A549 (cell line): ENCODE results near the gene RNF166. TPM values are rescaled to one million over a fixed set of nuclear protein-coding genes. Genes with fewer than 3 reads are reported as not detected.

Experiments used
- ATAC-seq, 2 experiments: fragments of 200-7000 bp in 1 of 2; fragments of >200 bp in 1 of 2; cut with Nextera tagmentation in 1 of 2; cut with Tn5 transposase in 1 of 2; 3 replicates each; pipeline versions ENCODE4 v1.8.0 to v1.9.1; 2018 to 2020; ENCODE audit warnings: mild to moderate bottlenecking in 1 of 2, moderate library complexity in 1 of 2
- CTCF ChIA-PET: fragments of 300-600 bp; sonication (Branson Sonifier 250); formaldehyde crosslinking; extraction: SDS; loops from one replicate; lab custom pipeline; 2021; ENCODE audit warnings: antibody characterized with exemption, inconsistent platforms; lab: Yijun Ruan, JAX
- POLR2A ChIA-PET: fragments of 350-600 bp; formaldehyde crosslinking; extraction: SDS; loops from one replicate; lab custom pipeline; 2021; ENCODE audit warnings: antibody characterized with exemption, inconsistent platforms; lab: Yijun Ruan, JAX
- DNase-seq, 2 experiments: peaks; one replicate each; pipeline versions ENCODE4 v3.0.0 to v3.0.0-alpha.2; 2011 to 2016; ENCODE audit warnings: low read depth in 1 of 2, low spot score in 1 of 2
- FAIRE-seq: peaks from 2 replicates; lab custom pipeline; 2011; peaks lifted over from hg19 to GRCh38; lab: Jason Lieb, UNC
- H3K27ac ChIP-seq, 2 experiments: fragments of >200 bp; sonication (Bioruptor Twin); formaldehyde crosslinking; 3 replicates each; pipeline ENCODE4 v1.5.1; 2016 to 2017
- H3K4me1 ChIP-seq: fragments of >200 bp; sonication (Bioruptor Twin); formaldehyde crosslinking; 3 replicates; pipeline ENCODE4 v1.6.1; 2016
- H3K4me2 ChIP-seq: fragments of >200 bp; sonication (Bioruptor Twin); formaldehyde crosslinking; 3 replicates; pipeline ENCODE4 v1.6.1; 2016
- H3K4me3 ChIP-seq: fragments of >200 bp; sonication (Bioruptor Twin); formaldehyde crosslinking; 3 replicates; pipeline ENCODE4 v1.5.1; 2016
- H3K9me3 ChIP-seq: fragments of >200 bp; sonication (Bioruptor Twin); formaldehyde crosslinking; 3 replicates; pipeline ENCODE4 v1.6.1; 2016
- ATOH8 ChIP-seq: fragments of 250-450 bp; sonication (Bioruptor Pico); IDR thresholded peaks from 2 replicates; pipeline ENCODE4 v1.5.0; 2020; ENCODE audit warnings: low read depth, mild to moderate bottlenecking, moderate library complexity
- BHLHE40 ChIP-seq: IDR thresholded peaks from 2 replicates; pipeline ENCODE4 v1.6.1; 2012; ENCODE audit warnings: low read depth, low read length, inconsistent platforms
- CBX8 ChIP-seq: fragments of 200-600 bp; sonication (generic); IDR thresholded peaks from 2 replicates; pipeline ENCODE4 v1.6.1; 2016
- CEBPB ChIP-seq, 2 experiments: fragments of >200 bp in 1 of 2; sonication (Bioruptor Twin) in 1 of 2; formaldehyde crosslinking in 1 of 2; IDR thresholded peaks; 2 replicates each; pipeline ENCODE4 v1.6.1; 2012 to 2016
- EHMT2 ChIP-seq: fragments of 200-600 bp; sonication (generic); IDR thresholded peaks from 2 replicates; pipeline ENCODE4 v1.6.1; 2016; ENCODE audit warnings: antibody characterized with exemption, low read depth, mild to moderate bottlenecking, moderate library complexity
- EP300 ChIP-seq, 2 experiments: fragments of >200 bp; sonication (Bioruptor Twin); formaldehyde crosslinking; IDR thresholded peaks; 2 replicates in 1 of 2; 3 replicates in 1 of 2; pipeline ENCODE4 v1.6.1; 2016 to 2017
- FOSL2 ChIP-seq, 2 experiments: fragments of 450-650 bp in 1 of 2; fragments of >200 bp in 1 of 2; sonication (Bioruptor Twin) in 1 of 2; formaldehyde crosslinking; IDR thresholded peaks; 2 replicates each; pipeline versions ENCODE4 v1.5.0 to v1.6.1; 2016 to 2020; ENCODE audit warnings: mild to moderate bottlenecking in 1 of 2, moderate library complexity in 1 of 2
- HES2 ChIP-seq: fragments of >200 bp; sonication (Bioruptor Twin); formaldehyde crosslinking; IDR thresholded peaks from 2 replicates; pipeline ENCODE4 v1.6.1; 2016
- HEYL ChIP-seq: fragments of 250-450 bp; sonication (Bioruptor Pico); IDR thresholded peaks from 2 replicates; pipeline ENCODE4 v1.8.0; 2021; ENCODE audit warnings: mild to moderate bottlenecking, moderate library complexity
- HMGXB4 ChIP-seq: fragments of 250-450 bp; sonication (Bioruptor Pico); IDR thresholded peaks from 2 replicates; pipeline ENCODE4 v1.5.0; 2021; ENCODE audit warnings: mild to moderate bottlenecking, moderate library complexity, borderline replicate concordance
- HOXB13 ChIP-seq: fragments of 250-450 bp; sonication (Bioruptor Pico); IDR thresholded peaks from 2 replicates; pipeline ENCODE4 v1.5.0; 2020; ENCODE audit warnings: low read depth, mild to moderate bottlenecking, moderate library complexity
- HOXB5 ChIP-seq: fragments of 250-450 bp; sonication (Bioruptor Pico); IDR thresholded peaks from 2 replicates; pipeline ENCODE4 v1.5.0; 2020; ENCODE audit warnings: mild to moderate bottlenecking, moderate library complexity
- KDM1A ChIP-seq: fragments of 200-600 bp; sonication (generic); IDR thresholded peaks from 2 replicates; pipeline ENCODE4 v1.6.1; 2016; ENCODE audit warnings: low read depth, mild to moderate bottlenecking
- MAZ ChIP-seq: fragments of 150-350 bp; IDR thresholded peaks from 2 replicates; pipeline ENCODE4 v1.6.1; 2014; ENCODE audit warnings: antibody characterized with exemption, low read depth, low read length, borderline replicate concordance
- MYC ChIP-seq: IDR thresholded peaks from 2 replicates; pipeline ENCODE4 v1.6.1; 2012; ENCODE audit warnings: mild to moderate bottlenecking, inconsistent platforms, low read length, improper control_type of control experiment, borderline replicate concordance
- NR3C1 ChIP-seq: fragments of >200 bp; sonication (Bioruptor Twin); formaldehyde crosslinking; IDR thresholded peaks from 3 replicates; pipeline ENCODE4 v1.6.1; 2017
- PBX3 ChIP-seq: IDR thresholded peaks from 2 replicates; pipeline ENCODE4 v1.6.1; 2012
- PHF8 ChIP-seq: fragments of 200-600 bp; sonication (generic); IDR thresholded peaks from 2 replicates; pipeline ENCODE4 v1.6.1; 2016; ENCODE audit warnings: low read depth, mild to moderate bottlenecking, antibody characterized with exemption, moderate library complexity, borderline replicate concordance
- RAD21 ChIP-seq, 2 experiments: fragments of >200 bp in 1 of 2; sonication (Bioruptor Twin) in 1 of 2; formaldehyde crosslinking in 1 of 2; IDR thresholded peaks in 1 of 2; conservative IDR thresholded peaks in 1 of 2; 2 replicates in 1 of 2; 3 replicates in 1 of 2; pipeline ENCODE4 v1.6.1; 2012 to 2018; ENCODE audit warnings: inconsistent platforms in 1 of 2
- RCOR1 ChIP-seq: fragments of 150-350 bp; IDR thresholded peaks from 2 replicates; pipeline ENCODE4 v1.6.1; 2014; ENCODE audit warnings: antibody characterized with exemption, low read length, low read depth
- REST ChIP-seq: fragments of 200-600 bp; sonication (generic); IDR thresholded peaks from 2 replicates; pipeline ENCODE4 v1.6.1; 2016; ENCODE audit warnings: antibody characterized with exemption, mild to moderate bottlenecking, moderate library complexity
- RNF2 ChIP-seq: fragments of 200-600 bp; sonication (generic); IDR thresholded peaks from 2 replicates; pipeline ENCODE4 v1.6.1; 2016; ENCODE audit warnings: low read depth, mild to moderate bottlenecking, antibody characterized with exemption, moderate library complexity, borderline replicate concordance
- TFCP2L1 ChIP-seq: fragments of 250-450 bp; sonication (Bioruptor Pico); IDR thresholded peaks from 2 replicates; pipeline ENCODE4 v1.5.0; 2021; ENCODE audit warnings: mild to moderate bottlenecking
- ZNF302 ChIP-seq: fragments of 250-450 bp; sonication (Bioruptor Pico); IDR thresholded peaks from 2 replicates; pipeline ENCODE4 v1.9.0; 2021; ENCODE audit warnings: inconsistent platforms, mild to moderate bottlenecking, moderate library complexity
- WGBS: methylation state at CpG from one replicate; pipeline ENCODE4 v1.1.6; 2017; ENCODE audit errors: missing lambda C conversion rate; 5-methylcytosine and 5-hydroxymethylcytosine counted together
- polyA plus RNA-seq, 4 experiments: library from polyadenylated mRNA; depleted of rRNA in 3 of 4; stranded (reverse); fragments of >200 nt; fragmentation: RNase III in 1 of 4; extraction: RNeasy Plus Mini Kit Qiagen cat#74134 plus additional on column Dnase treatment in 1 of 4; gene quantifications; 2 replicates in 3 of 4; 3 replicates in 1 of 4; pipeline ENCODE4 v1.2.3, GENCODE V29; 2011 to 2017

The RNF166 gene
- polyA plus RNA-seq, 2 of the 4 experiments (the other 2 are of a cell fraction) = 9.4 to 11.6 TPM

GRCh38 chr16:88734361-88734728, 28.1 kb upstream of the RNF166 start:
- DNase-seq (no peak), ATAC-seq (no peak), FAIRE-seq (no peak)
- H3K4me1 ChIP-seq = peaks cover 11% of the 10 kb centered on the region
- H3K27ac ChIP-seq = no peak overlapping the region
- no peak overlapping the region for H3K4me2 ChIP-seq
- WGBS = 97% methylated on average over 21 of the region's 23 CpGs
- no peak for TF ChIP-seq MYC
- no peak for TF ChIP-seq HMGXB4 (CRISPR knock-in tag)
- TF ChIP-seq HOXB13 = no peak
- no peak for TF ChIP-seq PHF8
- no peak for TF ChIP-seq ZNF302 (CRISPR knock-in tag)
- TF ChIP-seq CBX8 = no peak
- no peak for TF ChIP-seq HEYL (CRISPR knock-in tag)
- TF ChIP-seq KDM1A = no peak
- no peak for TF ChIP-seq PBX3
- TF ChIP-seq FOSL2 (IDR thresholded peaks at IDR 0.05) = no peak
- TF ChIP-seq FOSL2 (CRISPR knock-in tag; IDR thresholded peaks at IDR 0.05) = no peak
- no peak for TF ChIP-seq NR3C1
- TF ChIP-seq REST = no peak
- H3K9me3 ChIP-seq = no peaks in the 10 kb centered on the region
- H3K4me3 ChIP-seq = no peak overlapping the region
- ChIA-PET POLR2A (no interaction called here), CTCF (interaction anchor here (4.2 to 21.2 kb wide), 4 partner anchors 12 to 433 kb away, joined by 29 to 596 read pairs (median 77); partner anchors contain the start of genes CTU2 and RNF166)

- no peak for TF ChIP-seq FOSL2 (IDR thresholded peaks at IDR 0.05)
- no peak for TF ChIP-seq FOSL2 (CRISPR knock-in tag; IDR thresholded peaks at IDR 0.05)
- no peak for TF ChIP-seq RNF2
- peak in 1 of 2 experiments; percentile 42; a peak in 2 of 4 replicates for TF ChIP-seq CEBPB (IDR thresholded peaks at IDR 0.05)
- TF ChIP-seq, all 56 proteins: peak for 1
- DNase-seq = no peak
- Histone ChIP-seq H3K4me3 (no peak overlapping the region), H3K9me3 (no peaks in the 10 kb centered on the region), H3K4me1 (peaks cover 11% of the 10 kb centered on the region), H3K4me2 (no peak overlapping the region), H3K27ac (no peak overlapping the region)
- ATAC-seq = no peak
- 90% methylated on average over 17 of the region's 27 CpGs for WGBS
- ChIA-PET CTCF (interaction anchor here (4.2 to 21.2 kb wide), 4 partner anchors 11 to 434 kb away, joined by 29 to 596 read pairs (median 77); partner anchors contain the start of genes CTU2 and RNF166), POLR2A (no interaction called here)
- FAIRE-seq = no peak
Observed at GRCh38 chr16:88733630-88734360, 27.6 kb upstream of the RNF166 start.

GRCh38 chr16:88732961-88733294, 26.7 kb upstream of the RNF166 start:
- H3K9me3 ChIP-seq = no peaks in the 10 kb centered on the region
- 87% methylated on average over 10 of the region's 13 CpGs for WGBS
- no peak overlapping the region for H3K4me3 ChIP-seq
- POLR2A ChIA-PET = no interaction called here
- ATAC-seq (peak in 1 of 2 experiments; percentile 16; a peak in 3 of 6 replicates), DNase-seq (no peak), FAIRE-seq (no peak)
- no peak overlapping the region for H3K4me2 ChIP-seq
- no peak overlapping the region for H3K27ac ChIP-seq
- CTCF ChIA-PET = interaction anchor here (21.2 kb wide), 1 partner anchor 26 kb away, joined by 596 read pairs; no protein-coding TSS in a partner anchor
- H3K4me1 ChIP-seq = peaks cover 11% of the 10 kb centered on the region
- no peak for TF ChIP-seq FOSL2 (IDR thresholded peaks at IDR 0.05)
- TF ChIP-seq FOSL2 (CRISPR knock-in tag; IDR thresholded peaks at IDR 0.05) = no peak
- no peak for TF ChIP-seq MAZ
- TF ChIP-seq ATOH8 (CRISPR knock-in tag) = no peak
- TF ChIP-seq EHMT2 = no peak
- TF ChIP-seq EP300 (IDR thresholded peaks at IDR 0.05) = no peak
- TF ChIP-seq BHLHE40 = no peak
- TF ChIP-seq HES2 = no peak
- TF ChIP-seq HOXB5 (CRISPR knock-in tag) = no peak
- TF ChIP-seq RCOR1 = no peak
- no peak for TF ChIP-seq TFCP2L1
- no peak for TF ChIP-seq PHF8
- TF ChIP-seq RAD21 (conservative IDR thresholded peaks at IDR 0.05 in 1 of 2, IDR thresholded peaks at IDR 0.05 in 1 of 2) = no peak
- TF ChIP-seq RNF2 = no peak
